NCI-H1694 treated with DMSO at 0.1 percent for 48 hours (cell line): Measurements from ENCODE around the gene NOS1AP.
"Not testable (repeated sequence)": the region's sequence is repeated elsewhere in the genome, so short reads cannot be mapped to it uniquely, and the experiment has no call there.

Source experiments
- DNase-seq: peaks from one replicate; lab custom pipeline; 2025; lab: John Stamatoyannopoulos, UW

The NOS1AP gene

GRCh38 chr1:162416215-162416614, 346.7 kb downstream of the NOS1AP start:
- no peak for DNase-seq

- DNase-seq = no peak
Observed at GRCh38 chr1:162416909-162417308, 347.4 kb downstream of the NOS1AP start.

- DNase-seq = no peak
Observed at GRCh38 chr1:162417650-162418049, 348.2 kb downstream of the NOS1AP start.

- not testable (repeated sequence) for DNase-seq
Observed at GRCh38 chr1:162418584-162418983, 349.1 kb downstream of the NOS1AP start.

- DNase-seq = not testable (repeated sequence)
Observed at GRCh38 chr1:162419450-162419931, 350.0 kb downstream of the NOS1AP start.
